Thymus (tissue), 11 donors: ENCODE data around the gene ZNF430. TPM values are rescaled to one million over a fixed set of nuclear protein-coding genes. Genes with fewer than 3 reads are reported as not detected.

ENCODE experiments used
- DNase-seq, 9 donors: peaks; one replicate each; pipeline ENCODE4 v3.0.0-alpha.2; 2013; ENCODE audit warnings: low spot score in 9 of 9, low read depth in 6 of 9, missing footprints in 1 of 9
- H3K27ac ChIP-seq, 2 donors: one replicate each; pipeline ENCODE4 v1.5.1; 2013; ENCODE audit warnings: control low read depth in 1 of 2, low read depth in 1 of 2, low read length in 1 of 2, mild to moderate bottlenecking in 1 of 2, moderate library complexity in 1 of 2
- H3K27me3 ChIP-seq, 2 donors: one replicate each; pipeline ENCODE4 v1.5.1; 2013; ENCODE audit warnings: low read length in 1 of 2; ENCODE audit not compliant: control insufficient read depth in 2 of 2, insufficient read depth in 1 of 2
- H3K36me3 ChIP-seq, 2 donors: one replicate each; pipeline ENCODE4 v1.5.1; 2013; ENCODE audit warnings: low read length in 1 of 2, mild to moderate bottlenecking in 1 of 2, moderate library complexity in 1 of 2; ENCODE audit not compliant: control insufficient read depth in 2 of 2, insufficient read depth in 2 of 2
- H3K4me1 ChIP-seq, 2 donors: one replicate each; pipeline ENCODE4 v1.5.1; 2013; ENCODE audit warnings: low read length in 2 of 2; ENCODE audit not compliant: control insufficient read depth in 2 of 2, insufficient read depth in 2 of 2
- H3K4me3 ChIP-seq, 2 donors: one replicate each; pipeline ENCODE4 v1.5.1; 2013; ENCODE audit warnings: low read length in 2 of 2, control low read depth in 1 of 2, mild to moderate bottlenecking in 1 of 2
- H3K9me3 ChIP-seq, 2 donors: one replicate each; pipeline ENCODE4 v1.5.1; 2013; ENCODE audit warnings: low read length in 1 of 2, mild to moderate bottlenecking in 1 of 2; ENCODE audit not compliant: control insufficient read depth in 2 of 2, insufficient read depth in 1 of 2
- WGBS: extraction: QIAGEN DNeasy Blood & Tissue Kit; methylation state at CpG from one replicate; pipeline ENCODE4 v1.1.7; 2013; 5-methylcytosine and 5-hydroxymethylcytosine counted together
- polyA plus RNA-seq: library from polyadenylated mRNA; stranded (reverse); fragments of 200-250 nt; gene quantifications from one replicate; pipeline ENCODE4 v1.2.3, GENCODE V29; 2013
- total RNA-seq: library from RNA; stranded (reverse); fragments of 120-200 nt; gene quantifications from one replicate; pipeline ENCODE4 v1.2.4, GENCODE V29; 2013
- donor health status: healthy.

Gene ZNF430
- total and polyA plus RNA-seq, 2 donors = 7.2 to 15.0 TPM

DNA sequence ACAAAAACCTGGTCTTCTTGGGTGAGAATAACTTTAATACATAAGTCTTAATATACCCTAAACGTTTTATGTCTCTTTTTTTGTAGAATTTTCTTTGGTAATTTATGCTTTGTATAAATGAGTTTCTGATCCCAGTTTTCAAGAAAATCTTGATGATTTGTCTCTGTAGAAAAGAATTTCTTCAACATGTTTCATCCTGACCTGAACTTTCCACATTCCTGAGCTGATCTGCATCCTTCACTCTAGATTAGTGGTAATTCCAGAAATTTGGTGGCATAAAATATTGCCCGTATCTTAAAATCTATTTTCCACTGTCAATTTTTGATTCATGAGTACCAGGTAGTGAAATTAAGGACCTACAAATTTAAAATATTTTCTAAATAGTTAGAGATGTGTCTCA lies 77.8 kb downstream of the ZNF430 start:
- Histone ChIP-seq H3K4me1 (no peaks in the 10 kb centered on the region), H3K4me3 (no peak overlapping the region), H3K27me3 (no peaks in the 10 kb centered on the region), H3K27ac (no peak overlapping the region), H3K9me3 (no peaks in the 10 kb centered on the region), H3K36me3 (peaks cover 2 to 7% of the 10 kb centered on the region in 2 donors)
- DNase-seq = no peak
- 69% methylated on average over 2 of the region's 2 CpGs for WGBS

GRCh38 chr19:21101521-21102242 lies 81.2 kb downstream of the ZNF430 start:
- H3K4me1 ChIP-seq = no peaks in the 10 kb centered on the region
- H3K27ac ChIP-seq = no peak overlapping the region
- no peak for DNase-seq
- 96% methylated on average over 2 of the region's 2 CpGs for WGBS
- no peaks in the 10 kb centered on the region for H3K9me3 ChIP-seq
- no peaks in the 10 kb centered on the region for H3K27me3 ChIP-seq
- H3K4me3 ChIP-seq = no peak overlapping the region
- H3K36me3 ChIP-seq = peaks cover 2 to 8% of the 10 kb centered on the region in 2 donors

- peaks cover 0 to 9% of the 10 kb centered on the region in 2 donors for H3K9me3 ChIP-seq
- no peak overlapping the region for H3K27ac ChIP-seq
- peaks cover 6 to 13% of the 10 kb centered on the region in 2 donors for H3K36me3 ChIP-seq
- DNase-seq = no peak
- H3K4me3 ChIP-seq = no peak overlapping the region
- H3K27me3 ChIP-seq = no peaks in the 10 kb centered on the region
- no peaks in the 10 kb centered on the region for H3K4me1 ChIP-seq
These were observed 88.7 kb downstream of the ZNF430 start for GRCh38 chr19:21109116-21109515.

Other genes starting within 250 kb of the ZNF430 start
- 6.1 TPM for gene ZNF66, start 244.4 kb upstream of the ZNF430 start, total RNA-seq
- 2.8 TPM for gene ZNF66, start 244.4 kb upstream of the ZNF430 start, polyA plus RNA-seq
- gene ZNF85, start 97.4 kb upstream of the ZNF430 start, total RNA-seq = 15.8 TPM
- 19.3 TPM for gene ZNF85, start 97.4 kb upstream of the ZNF430 start, polyA plus RNA-seq
- gene ZNF714, start 61.5 kb downstream of the ZNF430 start, total RNA-seq = 14.6 TPM
- gene ZNF714, start 61.5 kb downstream of the ZNF430 start, polyA plus RNA-seq = 5.0 TPM
- 16.4 TPM for gene ZNF431, start 121.4 kb downstream of the ZNF430 start, total RNA-seq
- 18.6 TPM for gene ZNF431, start 121.4 kb downstream of the ZNF430 start, polyA plus RNA-seq